IPS DF 6.9 (cell line): Measurements from ENCODE around the gene GIMAP8.

ENCODE experiments used
- DNase-seq: peaks from one replicate; pipeline ENCODE4 v3.0.0-alpha.2; 2013; ENCODE audit warnings: low read depth, low spot score
- H3K27ac ChIP-seq: one replicate; pipeline ENCODE4 v1.5.1; 2013; ENCODE audit warnings: low read length, control low read depth
- H3K27me3 ChIP-seq: 2 replicates; pipeline ENCODE4 v1.6.1; 2013; ENCODE audit warnings: mild to moderate bottlenecking, low read length; ENCODE audit not compliant: control insufficient read depth, insufficient read depth
- H3K36me3 ChIP-seq: 2 replicates; pipeline ENCODE4 v1.6.1; 2013; ENCODE audit warnings: low read length; ENCODE audit not compliant: control insufficient read depth, insufficient read depth
- H3K4me1 ChIP-seq: 2 replicates; pipeline ENCODE4 v1.6.1; 2013; ENCODE audit warnings: low read length; ENCODE audit not compliant: control insufficient read depth, insufficient read depth
- H3K4me3 ChIP-seq: 2 replicates; pipeline ENCODE4 v1.5.1; 2013; ENCODE audit warnings: mild to moderate bottlenecking, low read length
- H3K9me3 ChIP-seq: 2 replicates; pipeline ENCODE4 v1.6.1; 2013; ENCODE audit warnings: low read length, inconsistent platforms; ENCODE audit not compliant: control insufficient read depth, insufficient read depth
- WGBS: extraction: QIAGEN DNeasy Blood & Tissue Kit; methylation state at CpG from one replicate; pipeline ENCODE4 v1.1.7; 2013; ENCODE audit warnings: mixed read lengths, missing lambda C conversion rate; ENCODE audit not compliant: insufficient read length, insufficient coverage; 5-methylcytosine and 5-hydroxymethylcytosine counted together

GIMAP8 gene

GRCh38 chr7:150441524-150441923, 8.9 kb upstream of the GIMAP8 start:
- no peaks in the 10 kb centered on the region for H3K36me3 ChIP-seq
- no peaks in the 10 kb centered on the region for H3K4me1 ChIP-seq
- no peaks in the 10 kb centered on the region for H3K27me3 ChIP-seq
- no peak overlapping the region for H3K4me3 ChIP-seq
- no peak overlapping the region for H3K27ac ChIP-seq
- DNase-seq, result no peak
- no peaks in the 10 kb centered on the region for H3K9me3 ChIP-seq

GRCh38 chr7:150442811-150443210, 7.6 kb upstream of the GIMAP8 start:
- H3K27me3 ChIP-seq, result no peaks in the 10 kb centered on the region
- no peaks in the 10 kb centered on the region for H3K4me1 ChIP-seq
- H3K27ac ChIP-seq, result no peak overlapping the region
- WGBS, result no CpG with 5 or more reads among the region's 20 CpGs
- no peaks in the 10 kb centered on the region for H3K9me3 ChIP-seq
- no peak overlapping the region for H3K4me3 ChIP-seq
- no peaks in the 10 kb centered on the region for H3K36me3 ChIP-seq
- no peak for DNase-seq

- Histone ChIP-seq H3K36me3 (no peaks in the 10 kb centered on the region), H3K4me1 (no peaks in the 10 kb centered on the region), H3K27ac (no peak overlapping the region), H3K9me3 (no peaks in the 10 kb centered on the region), H3K27me3 (no peaks in the 10 kb centered on the region; the same call in 1 of the 2 replicates), H3K4me3 (no peak overlapping the region)
- DNase-seq, result no peak
- WGBS, result no CpG with 5 or more reads among the region's 18 CpGs
Observed at GRCh38 chr7:150443793-150444540, 6.5 kb upstream of the GIMAP8 start.

- H3K9me3 ChIP-seq, result no peaks in the 10 kb centered on the region
- DNase-seq, result no peak
- no peak overlapping the region for H3K4me3 ChIP-seq
- H3K36me3 ChIP-seq, result no peaks in the 10 kb centered on the region
- no peak overlapping the region for H3K27ac ChIP-seq
- no peaks in the 10 kb centered on the region for H3K4me1 ChIP-seq
- H3K27me3 ChIP-seq, result no peaks in the 10 kb centered on the region; the same call in 1 of the 2 replicates
- WGBS, result no CpG with 5 or more reads among the region's 7 CpGs
Observed at GRCh38 chr7:150444674-150445365, 5.6 kb upstream of the GIMAP8 start.

GRCh38 chr7:150446288-150446938, 4.0 kb upstream of the GIMAP8 start:
- no peak for DNase-seq
- Histone ChIP-seq H3K27me3 (no peaks in the 10 kb centered on the region; the same call in 1 of the 2 replicates), H3K36me3 (no peaks in the 10 kb centered on the region), H3K4me1 (no peaks in the 10 kb centered on the region), H3K4me3 (no peak overlapping the region), H3K9me3 (no peaks in the 10 kb centered on the region), H3K27ac (no peak overlapping the region)
- no CpG with 5 or more reads among the region's 2 CpGs for WGBS

- H3K4me1 ChIP-seq, result no peaks in the 10 kb centered on the region
- no CpG with 5 or more reads among the region's 32 CpGs for WGBS
- H3K27ac ChIP-seq, result no peak overlapping the region
- DNase-seq, result no peak
- H3K36me3 ChIP-seq, result no peaks in the 10 kb centered on the region
- H3K4me3 ChIP-seq, result no peak overlapping the region
- no peaks in the 10 kb centered on the region for H3K9me3 ChIP-seq
- no peaks in the 10 kb centered on the region; the same call in 1 of the 2 replicates for H3K27me3 ChIP-seq
Observed at GRCh38 chr7:150447966-150448788, 2.3 kb upstream of the GIMAP8 start.

- no CpG with 5 or more reads among the region's 6 CpGs for WGBS
- Histone ChIP-seq H3K9me3 (no peaks in the 10 kb centered on the region), H3K27me3 (no peaks in the 10 kb centered on the region; the same call in 1 of the 2 replicates), H3K27ac (no peak overlapping the region), H3K4me3 (no peak overlapping the region), H3K4me1 (no peaks in the 10 kb centered on the region), H3K36me3 (no peaks in the 10 kb centered on the region)
- peak; percentile 61 for DNase-seq
Observed at GRCh38 chr7:150448789-150449147, 1.7 kb upstream of the GIMAP8 start.

GRCh38 chr7:150449206-150449952, 1.1 kb upstream of the GIMAP8 start:
- no CpG with 5 or more reads among the region's 11 CpGs for WGBS
- DNase-seq, result no peak
- H3K9me3 ChIP-seq, result no peaks in the 10 kb centered on the region
- H3K36me3 ChIP-seq, result no peaks in the 10 kb centered on the region
- H3K27ac ChIP-seq, result no peak overlapping the region
- H3K4me1 ChIP-seq, result no peaks in the 10 kb centered on the region
- H3K27me3 ChIP-seq, result no peaks in the 10 kb centered on the region; the same call in 1 of the 2 replicates
- no peak overlapping the region for H3K4me3 ChIP-seq

GRCh38 chr7:150451097-150451793, 815 bp downstream of the GIMAP8 start:
- Histone ChIP-seq H3K4me1 (no peaks in the 10 kb centered on the region), H3K9me3 (no peaks in the 10 kb centered on the region), H3K27me3 (no peaks in the 10 kb centered on the region; the same call in 1 of the 2 replicates), H3K27ac (no peak overlapping the region), H3K36me3 (no peaks in the 10 kb centered on the region), H3K4me3 (no peak overlapping the region)
- DNase-seq, result no peak
- WGBS, result no CpG with 5 or more reads among the region's 19 CpGs
